Effector memory CD4-positive, alpha-beta T cell (primary cell): ENCODE results near the gene TMEM259.

Experiments used
- DNase-seq, 3 donors: peaks; one replicate each; pipeline ENCODE4 v3.0.0-alpha.2; 2020
- H3K27ac ChIP-seq: 2 replicates; pipeline ENCODE4 v1.7.0; 2013; ENCODE audit warnings: mild to moderate bottlenecking, low read length, moderate library complexity; ENCODE audit not compliant: insufficient read depth, poor library complexity, severe bottlenecking
- H3K27me3 ChIP-seq: replicated peaks from 2 replicates; pipeline ENCODE4 v1.7.0; 2013; ENCODE audit warnings: mild to moderate bottlenecking, low read length; ENCODE audit not compliant: insufficient read depth, control insufficient read depth, poor library complexity, severe bottlenecking
- H3K36me3 ChIP-seq: 2 replicates; pipeline ENCODE4 v1.7.0; 2013; ENCODE audit warnings: mild to moderate bottlenecking, low read length, moderate library complexity; ENCODE audit not compliant: control insufficient read depth, insufficient read depth
- H3K4me1 ChIP-seq: 2 replicates; pipeline ENCODE4 v1.7.0; 2013; ENCODE audit warnings: low read length, mild to moderate bottlenecking; ENCODE audit not compliant: control insufficient read depth, insufficient read depth, poor library complexity, severe bottlenecking
- H3K4me3 ChIP-seq: 2 replicates; pipeline ENCODE4 v1.7.0; 2013; ENCODE audit warnings: low read length, low read depth, mild to moderate bottlenecking; ENCODE audit not compliant: insufficient read depth, poor library complexity, severe bottlenecking
- H3K9me3 ChIP-seq: 2 replicates; pipeline ENCODE4 v1.7.0; 2013; ENCODE audit warnings: mild to moderate bottlenecking, low read length, moderate library complexity; ENCODE audit not compliant: control insufficient read depth

TMEM259 gene

DNA sequence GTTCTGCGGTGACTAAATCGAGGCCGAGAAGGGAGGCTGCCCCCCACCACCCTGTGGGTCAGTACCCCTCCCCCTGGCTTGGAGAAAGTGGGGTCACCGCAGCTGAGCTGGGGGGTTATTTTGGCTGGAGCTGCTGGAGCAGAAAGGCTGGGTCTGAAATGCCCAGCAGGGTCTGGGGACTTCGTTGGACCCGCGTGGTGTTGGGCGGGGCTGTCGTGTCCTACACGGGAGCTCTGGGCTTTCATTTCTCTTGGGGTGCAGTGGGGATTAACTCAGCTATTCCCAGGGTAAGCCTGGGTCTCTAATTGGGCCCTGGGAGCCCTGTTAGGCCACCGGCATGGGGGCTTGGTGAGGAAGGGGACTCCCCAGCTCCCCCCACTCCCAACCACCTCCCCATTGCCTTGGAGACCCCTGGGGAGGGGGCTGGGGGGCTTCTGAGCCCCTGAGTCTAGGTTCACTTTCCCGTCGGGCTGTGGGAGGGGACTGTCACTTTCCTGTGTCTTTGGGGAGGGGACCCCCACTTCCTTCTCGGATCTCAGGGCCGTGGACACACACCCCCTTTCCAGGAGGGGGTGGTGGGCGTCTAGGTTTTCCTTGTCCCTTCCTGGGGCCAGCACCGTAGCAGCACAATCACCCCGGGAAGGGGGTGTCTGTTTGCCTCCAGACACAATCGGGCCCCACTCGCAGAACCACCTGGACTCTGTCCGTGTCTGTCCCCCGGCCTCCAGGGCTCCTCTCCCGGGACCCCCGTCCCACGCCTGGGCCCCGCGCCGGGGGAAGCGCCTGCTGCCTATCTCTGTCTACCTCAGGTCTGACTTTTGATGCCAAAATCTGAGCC is 47.0 kb downstream of the TMEM259 start:
- DNase-seq: no peak
- Histone ChIP-seq H3K9me3 (peaks cover 5% of the 10 kb centered on the region), H3K27me3 (no peaks in the 10 kb centered on the region), H3K27ac (no peak overlapping the region), H3K4me3 (no peak overlapping the region), H3K4me1 (no peaks in the 10 kb centered on the region), H3K36me3 (peaks cover 10% of the 10 kb centered on the region)

DNA sequence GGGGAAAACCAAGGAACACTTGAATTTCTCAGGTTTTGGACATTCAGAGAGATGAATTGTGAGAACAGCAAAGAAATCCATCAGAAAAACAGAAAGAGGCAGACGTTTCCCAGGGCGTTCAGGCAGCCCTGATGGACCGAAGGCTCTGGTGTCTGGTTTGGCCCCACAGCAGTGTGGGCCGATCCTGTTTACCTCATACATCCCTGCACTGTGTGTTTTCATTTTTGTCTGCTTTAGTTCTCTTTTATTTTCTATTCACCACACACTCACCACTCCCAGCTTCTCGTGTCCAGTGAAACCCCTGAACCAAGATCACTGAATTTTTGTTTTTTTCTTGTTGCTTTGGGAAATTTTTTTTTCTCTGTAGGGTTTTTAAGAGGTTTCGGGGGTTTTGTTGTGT is 48.6 kb downstream of the TMEM259 start:
- H3K36me3 ChIP-seq: peaks cover 10% of the 10 kb centered on the region
- H3K4me3 ChIP-seq: no peak overlapping the region
- no peaks in the 10 kb centered on the region for H3K4me1 ChIP-seq
- H3K9me3 ChIP-seq: peaks cover 5% of the 10 kb centered on the region
- no peak overlapping the region for H3K27ac ChIP-seq
- DNase-seq: no peak
- no peaks in the 10 kb centered on the region for H3K27me3 ChIP-seq

DNA sequence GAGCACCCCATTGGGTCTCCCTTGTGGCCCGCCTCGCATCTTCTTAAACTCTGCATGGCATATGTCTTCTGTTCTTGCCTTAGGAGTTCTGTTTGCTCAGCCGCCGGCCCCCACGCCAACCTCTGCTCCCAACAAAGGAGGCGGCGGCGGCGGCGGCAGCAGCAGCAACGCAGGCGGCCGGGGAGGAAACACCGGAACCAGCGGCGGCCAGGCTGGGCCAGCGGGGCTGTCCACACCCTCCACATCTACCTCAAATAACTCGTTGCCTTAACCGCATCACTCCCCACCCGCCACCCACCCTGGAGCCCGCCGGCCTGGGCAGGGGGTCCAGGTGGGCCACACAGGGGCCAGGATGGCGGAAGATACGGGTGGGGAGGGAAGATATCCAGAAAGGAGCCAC is 49.1 kb downstream of the TMEM259 start:
- Histone ChIP-seq H3K27ac (no peak overlapping the region), H3K9me3 (peaks cover 5% of the 10 kb centered on the region), H3K4me3 (no peak overlapping the region), H3K4me1 (no peaks in the 10 kb centered on the region), H3K27me3 (no peaks in the 10 kb centered on the region), H3K36me3 (peaks cover 10% of the 10 kb centered on the region)
- no peak for DNase-seq

DNA sequence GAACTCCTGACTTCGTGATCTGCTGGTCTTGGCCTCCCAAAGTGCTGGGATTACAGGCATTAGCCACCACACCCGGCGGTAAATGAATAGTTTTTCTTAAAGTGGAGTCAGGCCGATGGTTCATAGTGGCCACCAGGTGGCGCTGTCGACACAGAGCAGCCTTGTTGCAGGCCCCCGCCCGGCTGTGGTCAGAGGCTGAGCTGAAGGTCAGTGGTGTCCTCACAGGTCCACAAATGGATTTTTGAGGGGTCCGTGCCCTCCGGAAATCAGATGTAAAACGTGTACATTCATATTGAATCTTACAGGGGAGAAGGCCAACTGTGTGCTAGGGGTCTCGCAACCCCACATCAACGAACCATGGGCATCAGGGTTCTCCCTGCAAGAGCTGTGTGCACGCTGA is 50.2 kb downstream of the TMEM259 start:
- no peaks in the 10 kb centered on the region for H3K27me3 ChIP-seq
- H3K4me1 ChIP-seq: no peaks in the 10 kb centered on the region
- H3K4me3 ChIP-seq: no peak overlapping the region
- no peak overlapping the region for H3K27ac ChIP-seq
- peaks cover 10% of the 10 kb centered on the region for H3K36me3 ChIP-seq
- DNase-seq: no peak
- peaks cover 5% of the 10 kb centered on the region for H3K9me3 ChIP-seq

DNA sequence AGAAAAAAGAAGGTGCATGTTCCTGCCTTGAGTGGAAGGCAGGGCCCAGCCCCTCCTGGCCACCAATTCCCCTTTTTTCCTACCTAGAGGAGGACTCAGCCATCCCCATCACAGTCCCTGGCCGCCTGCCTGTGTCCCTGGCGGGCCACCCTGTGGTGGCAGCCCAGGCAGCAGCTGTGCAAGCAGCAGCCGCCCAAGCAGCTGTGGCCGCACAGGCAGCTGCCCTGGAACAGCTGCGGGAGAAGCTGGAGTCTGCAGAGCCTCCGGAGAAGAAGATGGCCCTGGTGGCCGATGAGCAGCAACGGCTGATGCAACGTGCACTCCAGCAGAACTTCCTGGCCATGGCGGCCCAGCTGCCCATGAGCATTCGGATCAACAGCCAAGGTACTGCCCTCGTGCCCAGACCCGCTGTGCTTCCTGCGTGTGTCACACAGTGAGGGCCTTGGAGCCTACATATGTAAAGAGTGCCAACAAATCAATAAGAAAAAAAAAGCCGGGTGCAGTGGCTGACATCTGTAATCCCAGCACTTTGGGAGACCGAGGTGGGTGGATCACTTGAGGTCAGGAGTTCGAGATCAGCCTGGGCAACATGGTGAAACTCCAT is 54.3 kb downstream of the TMEM259 start:
- H3K4me3 ChIP-seq: no peak overlapping the region

DNA sequence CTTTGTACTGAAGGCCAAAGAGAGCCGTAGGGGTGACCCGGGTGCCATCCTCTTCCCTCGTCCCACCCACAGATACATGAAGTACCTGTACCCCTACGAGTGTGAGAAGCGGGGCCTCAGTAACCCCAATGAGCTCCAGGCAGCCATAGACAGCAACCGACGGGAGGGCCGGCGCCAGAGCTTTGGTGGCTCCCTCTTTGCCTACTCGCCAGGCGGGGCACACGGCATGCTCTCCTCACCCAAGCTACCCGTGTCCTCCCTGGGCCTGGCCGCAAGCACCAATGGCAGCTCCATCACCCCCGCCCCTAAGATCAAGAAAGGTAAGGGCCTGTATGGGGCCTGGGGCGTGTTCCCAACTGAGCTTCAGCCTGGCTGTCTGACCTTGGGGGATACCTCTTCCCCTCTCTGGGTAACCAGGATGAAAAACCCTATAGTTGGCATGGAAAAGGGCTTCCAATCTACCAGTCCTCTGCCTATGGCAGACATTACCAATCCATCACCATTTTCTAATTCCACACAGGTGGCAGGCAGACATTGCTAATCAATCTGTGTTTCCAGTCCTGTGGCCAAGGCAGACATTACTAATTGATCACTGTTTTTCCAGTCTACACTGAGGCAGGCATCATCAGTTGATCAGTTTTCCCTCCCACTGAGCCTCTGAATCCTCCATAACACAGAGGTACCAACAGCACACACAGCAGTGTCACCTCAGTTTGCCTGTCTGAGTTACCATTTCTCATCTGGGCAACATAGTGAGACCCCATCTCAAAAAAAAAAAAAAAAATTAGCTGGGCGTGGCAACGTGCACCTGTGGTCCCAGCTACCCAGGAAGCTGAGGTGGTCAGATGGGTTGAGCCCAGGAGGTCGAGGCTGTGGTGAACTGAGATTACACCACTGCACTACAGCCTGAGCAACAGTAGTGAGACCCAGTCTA is 55.9 kb downstream of the TMEM259 start:
- Histone ChIP-seq H3K27ac (no peak overlapping the region), H3K4me1 (no peaks in the 10 kb centered on the region), H3K36me3 (no peaks in the 10 kb centered on the region), H3K27me3 (no peaks in the 10 kb centered on the region), H3K9me3 (no peaks in the 10 kb centered on the region), H3K4me3 (no peak overlapping the region)
- no peak for DNase-seq

More for the DNA sequence above, 54.3 kb downstream of the TMEM259 start:
- DNase-seq: no peak
- Histone ChIP-seq H3K4me1 (no peaks in the 10 kb centered on the region), H3K36me3 (peaks cover 10% of the 10 kb centered on the region), H3K9me3 (peaks cover 5% of the 10 kb centered on the region), H3K27me3 (no peaks in the 10 kb centered on the region), H3K27ac (no peak overlapping the region)

DNA sequence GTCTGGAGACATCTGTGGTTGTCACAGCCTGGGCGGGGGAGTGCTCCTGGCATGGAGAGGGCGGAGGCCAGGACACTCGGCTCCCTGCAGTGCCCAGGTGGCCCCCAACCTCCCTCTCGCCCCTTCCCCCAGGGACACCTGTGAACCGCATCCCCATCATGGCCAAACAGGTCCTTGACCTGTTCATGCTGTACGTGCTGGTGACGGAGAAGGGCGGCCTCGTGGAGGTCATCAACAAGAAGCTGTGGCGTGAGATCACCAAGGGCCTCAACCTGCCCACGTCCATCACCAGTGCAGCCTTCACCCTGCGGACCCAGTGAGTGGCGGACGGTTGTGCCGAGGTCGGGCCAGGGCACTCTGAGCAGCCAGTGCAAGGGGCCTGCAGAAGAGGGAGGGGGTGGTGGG is 56.8 kb downstream of the TMEM259 start:
- Histone ChIP-seq H3K4me3 (no peak overlapping the region), H3K36me3 (no peaks in the 10 kb centered on the region), H3K9me3 (no peaks in the 10 kb centered on the region), H3K4me1 (no peaks in the 10 kb centered on the region), H3K27ac (no peak overlapping the region), H3K27me3 (no peaks in the 10 kb centered on the region)
- no peak for DNase-seq

DNA sequence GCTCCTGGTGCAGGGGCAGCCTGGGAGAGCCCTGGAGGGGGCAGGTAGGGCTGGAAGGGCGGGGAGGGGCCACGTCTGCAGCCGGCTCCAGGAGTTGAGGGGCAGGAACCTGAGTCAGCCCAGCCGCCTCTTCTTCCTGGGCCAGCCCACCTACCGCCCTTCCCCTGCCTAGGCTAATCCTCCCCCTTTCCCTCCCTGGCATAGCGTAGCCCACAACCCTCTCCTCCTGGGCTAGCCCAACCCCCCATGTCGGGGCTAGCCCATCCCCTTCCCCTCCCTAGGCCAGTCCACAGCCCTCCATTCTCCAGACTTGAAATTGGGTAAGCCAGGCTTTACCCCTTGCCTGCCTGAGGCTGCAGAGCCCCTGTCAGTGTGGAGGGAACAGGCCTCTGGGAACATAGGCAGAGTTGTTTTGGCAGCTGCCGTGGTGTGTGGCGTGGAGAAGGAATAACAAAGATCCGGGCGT is 57.4 kb downstream of the TMEM259 start:
- DNase-seq: no peak
- Histone ChIP-seq H3K27ac (no peak overlapping the region), H3K36me3 (no peaks in the 10 kb centered on the region), H3K27me3 (no peaks in the 10 kb centered on the region), H3K9me3 (no peaks in the 10 kb centered on the region), H3K4me1 (no peaks in the 10 kb centered on the region), H3K4me3 (no peak overlapping the region)

DNA sequence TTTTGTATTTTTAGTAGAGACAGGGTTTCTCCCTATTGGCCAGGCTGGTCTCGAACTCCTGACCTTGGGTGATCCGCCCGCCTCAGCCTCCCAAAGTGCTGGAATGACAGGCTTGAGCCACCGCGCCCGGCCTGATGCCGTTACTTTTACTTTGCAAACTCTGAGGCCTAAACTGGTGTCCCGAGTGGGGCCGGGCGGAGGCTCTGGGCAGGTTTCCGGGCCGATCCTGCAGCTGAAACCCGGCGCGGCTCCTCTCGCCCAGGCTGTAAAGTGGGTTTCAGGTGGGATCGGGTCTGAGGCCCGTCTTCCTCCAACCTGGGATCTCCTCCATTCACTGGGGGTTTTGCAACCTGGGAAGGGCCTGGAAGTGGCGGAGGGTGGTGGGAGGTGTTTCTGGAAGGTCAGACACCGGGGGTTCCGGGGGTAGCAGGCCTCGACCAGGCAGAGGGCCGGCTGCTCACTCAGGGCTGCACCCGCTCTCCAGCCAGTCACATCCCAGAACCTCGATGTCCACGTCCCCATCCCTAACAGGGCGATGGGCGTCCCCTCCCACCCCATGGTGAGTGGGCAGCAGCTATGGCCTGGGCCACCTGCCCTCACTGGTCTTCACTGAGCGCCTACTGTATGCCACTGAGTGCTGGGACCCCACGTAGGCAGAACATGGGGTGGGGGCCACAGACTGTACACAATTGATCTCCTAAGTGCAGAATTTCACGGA is 58.1 kb downstream of the TMEM259 start:
- no peaks in the 10 kb centered on the region for H3K9me3 ChIP-seq
- no peak overlapping the region for H3K27ac ChIP-seq
- H3K36me3 ChIP-seq: no peaks in the 10 kb centered on the region
- no peaks in the 10 kb centered on the region for H3K27me3 ChIP-seq
- no peak for DNase-seq
- no peak overlapping the region for H3K4me3 ChIP-seq
- no peaks in the 10 kb centered on the region for H3K4me1 ChIP-seq
